Measurements from ENCODE around the gene PAIP2B.
A peak's percentile ranks its signal among the peaks of the same experiment; 100 is the strongest.

DNA sequence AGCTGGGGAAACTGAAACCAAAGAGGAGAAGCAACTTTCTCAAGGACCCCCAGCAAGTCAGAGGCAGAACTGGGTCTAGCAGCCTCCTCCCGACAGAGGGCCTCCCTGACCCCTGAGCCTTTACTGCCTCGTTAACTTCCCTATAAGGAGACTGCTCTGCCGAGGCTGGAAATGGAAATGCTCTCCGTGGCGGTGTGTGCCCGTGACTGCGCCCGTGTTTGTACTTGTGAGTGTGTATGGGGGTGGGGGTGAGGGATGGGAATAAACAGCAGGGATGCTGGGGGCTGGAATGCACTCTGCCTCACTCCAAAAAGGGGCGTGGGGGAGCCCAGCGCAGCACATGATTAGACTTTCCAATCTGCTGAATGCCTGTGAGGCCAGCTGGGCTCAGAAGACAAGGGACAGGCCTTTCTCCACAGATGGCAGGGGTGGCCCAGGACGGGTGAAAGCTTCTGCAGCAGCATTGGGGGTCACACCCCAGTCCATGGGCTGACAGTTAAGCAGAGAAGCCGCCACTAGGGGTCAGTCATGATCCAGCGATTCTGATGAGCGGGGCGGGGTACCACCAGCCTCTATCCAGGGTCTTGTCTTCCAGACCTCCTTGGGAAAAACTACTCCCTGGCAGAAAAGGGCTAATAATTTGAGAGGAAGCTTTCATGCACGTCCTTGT is 69.6 kb downstream of the PAIP2B start:
- TF ChIP-seq, protein P1, sequence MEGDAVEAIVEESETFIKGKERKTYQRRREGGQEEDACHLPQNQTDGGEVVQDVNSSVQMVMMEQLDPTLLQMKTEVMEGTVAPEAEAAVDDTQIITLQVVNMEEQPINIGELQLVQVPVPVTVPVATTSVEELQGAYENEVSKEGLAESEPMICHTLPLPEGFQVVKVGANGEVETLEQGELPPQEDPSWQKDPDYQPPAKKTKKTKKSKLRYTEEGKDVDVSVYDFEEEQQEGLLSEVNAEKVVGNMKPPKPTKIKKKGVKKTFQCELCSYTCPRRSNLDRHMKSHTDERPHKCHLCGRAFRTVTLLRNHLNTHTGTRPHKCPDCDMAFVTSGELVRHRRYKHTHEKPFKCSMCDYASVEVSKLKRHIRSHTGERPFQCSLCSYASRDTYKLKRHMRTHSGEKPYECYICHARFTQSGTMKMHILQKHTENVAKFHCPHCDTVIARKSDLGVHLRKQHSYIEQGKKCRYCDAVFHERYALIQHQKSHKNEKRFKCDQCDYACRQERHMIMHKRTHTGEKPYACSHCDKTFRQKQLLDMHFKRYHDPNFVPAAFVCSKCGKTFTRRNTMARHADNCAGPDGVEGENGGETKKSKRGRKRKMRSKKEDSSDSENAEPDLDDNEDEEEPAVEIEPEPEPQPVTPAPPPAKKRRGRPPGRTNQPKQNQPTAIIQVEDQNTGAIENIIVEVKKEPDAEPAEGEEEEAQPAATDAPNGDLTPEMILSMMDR (IDR thresholded peaks at IDR 0.05), result peak; percentile 82
- TF ChIP-seq ZFX (IDR thresholded peaks at IDR 0.05; ENCODE audit: borderline replicate concordance), result no peak

Data from 22Rv1 (cell line).